Measurements from ENCODE around the gene RASA3.
A peak's percentile ranks its signal among the peaks of the same experiment; 100 is the strongest.
"Not testable (repeated sequence)": the region's sequence is repeated elsewhere in the genome, so short reads cannot be mapped to it uniquely, and the experiment has no call there.

Gene RASA3

DNA sequence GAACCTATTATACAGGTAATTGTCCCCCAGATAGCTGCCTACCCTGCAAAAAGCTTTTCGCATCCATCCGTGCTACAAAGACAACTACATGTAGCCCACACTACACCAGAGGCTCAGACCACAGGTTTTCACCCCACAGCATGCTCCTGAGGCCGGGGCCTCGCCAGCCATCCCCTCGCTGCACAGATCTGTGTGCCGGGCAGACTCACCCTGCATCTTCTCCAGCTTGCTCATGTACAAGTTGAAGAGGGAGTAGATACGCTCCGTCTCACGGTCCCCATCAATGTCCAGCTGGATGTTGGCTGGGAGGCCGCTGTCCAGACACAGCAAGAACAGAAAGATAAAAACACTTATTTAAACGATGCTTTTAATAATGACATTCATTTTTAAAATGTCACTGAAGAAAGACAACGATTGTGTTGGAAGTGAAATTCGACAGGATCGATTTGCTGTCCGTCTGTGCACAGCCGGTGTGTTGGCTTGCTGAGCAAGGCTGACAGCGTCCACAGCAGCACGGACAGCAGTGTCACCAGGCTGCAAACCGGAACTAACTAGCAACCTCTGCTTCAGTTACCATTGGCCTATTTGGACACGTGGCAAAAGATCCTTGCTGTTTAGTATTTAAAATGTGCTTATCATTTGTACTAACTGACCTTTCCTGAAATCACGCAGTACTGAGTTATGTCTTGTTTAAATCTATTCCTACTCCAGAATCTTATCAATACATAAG, 140.0 kb downstream of the RASA3 start:
- no peaks in the 10 kb centered on the region for H3K27me3 ChIP-seq (replicated peaks in 2 of 5; ENCODE audit: control insufficient read depth in 4 of 5, insufficient read depth in 5 of 5, low read length in 4 of 5)
- ChIA-PET POLR2A (no interaction called here), CTCF (no interaction called here)
- H3K9me3 ChIP-seq (ENCODE audit: control extremely low read depth in 1 of 5, control insufficient read depth in 4 of 5, insufficient read depth in 2 of 5, low read depth in 1 of 5, low read length in 4 of 5): peaks cover 0 to 8% (median 3%) of the 10 kb centered on the region in 5 experiments
- no peak overlapping the region for H3K27ac ChIP-seq (ENCODE audit: insufficient read depth in 1 of 2, low read depth in 1 of 2, low read length in 2 of 2, poor library complexity in 1 of 2, severe bottlenecking in 2 of 2)
- DNase-seq: no peak
- peaks cover 10 to 60% (median 40%) of the 10 kb centered on the region in 4 experiments for H3K36me3 ChIP-seq (ENCODE audit: control insufficient read depth in 4 of 4, insufficient read depth in 4 of 4, low read length in 3 of 4)
- WGBS (ENCODE audit: insufficient coverage): 98% methylated on average over 14 of the region's 21 CpGs
- H3K4me1 ChIP-seq (ENCODE audit: control extremely low read depth in 1 of 4, control insufficient read depth in 4 of 4, insufficient read depth in 4 of 4, low read length in 3 of 4): peaks cover 0 to 6% (median 0%) of the 10 kb centered on the region in 4 experiments
- no peak overlapping the region for H3K4me3 ChIP-seq (ENCODE audit: control insufficient read depth in 1 of 7, extremely low read depth in 1 of 7, insufficient read depth in 4 of 7, low read depth in 2 of 7, low read length in 6 of 7)

DNA sequence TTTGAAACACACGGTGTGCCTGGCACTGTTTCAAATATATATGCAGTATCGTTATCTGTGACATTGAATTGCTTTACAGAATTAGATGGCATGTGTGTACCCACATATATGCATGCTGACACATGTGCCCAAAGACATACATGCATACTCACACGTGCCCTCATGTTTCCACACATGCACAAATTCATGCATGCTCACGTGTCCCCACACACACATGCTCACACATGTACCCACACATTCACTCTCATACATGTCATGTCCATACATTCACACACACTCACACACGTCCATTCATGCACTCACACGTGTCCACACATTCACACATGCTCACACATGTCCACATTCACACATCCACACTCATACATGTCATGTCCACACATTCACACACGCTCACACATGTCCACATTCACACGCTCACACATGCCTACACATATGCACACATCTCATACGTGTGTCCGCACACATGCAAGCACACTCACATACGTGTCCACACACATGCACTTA, 140.7 kb downstream of the RASA3 start:
- CTCF ChIA-PET: no interaction called here
- Histone ChIP-seq H3K36me3 (ENCODE audit: control insufficient read depth in 4 of 4, insufficient read depth in 4 of 4, low read length in 3 of 4) (peaks cover 10 to 54% (median 35%) of the 10 kb centered on the region in 4 experiments), H3K27me3 (replicated peaks in 2 of 5; ENCODE audit: control insufficient read depth in 4 of 5, insufficient read depth in 5 of 5, low read length in 4 of 5) (no peaks in the 10 kb centered on the region), H3K4me1 (ENCODE audit: control extremely low read depth in 1 of 4, control insufficient read depth in 4 of 4, insufficient read depth in 4 of 4, low read length in 3 of 4) (peaks cover 0 to 6% (median 0%) of the 10 kb centered on the region in 4 experiments), H3K27ac (ENCODE audit: insufficient read depth in 1 of 2, low read depth in 1 of 2, low read length in 2 of 2, poor library complexity in 1 of 2, severe bottlenecking in 2 of 2) (no peak overlapping the region), H3K9me3 (ENCODE audit: control extremely low read depth in 1 of 5, control insufficient read depth in 4 of 5, insufficient read depth in 2 of 5, low read depth in 1 of 5, low read length in 4 of 5) (peaks cover 0 to 8% (median 3%) of the 10 kb centered on the region in 5 experiments), H3K4me3 (ENCODE audit: control insufficient read depth in 1 of 7, extremely low read depth in 1 of 7, insufficient read depth in 4 of 7, low read depth in 2 of 7, low read length in 6 of 7) (no peak overlapping the region)
- 96% methylated on average over 10 of the region's 11 CpGs for WGBS (ENCODE audit: insufficient coverage)
- POLR2A ChIA-PET: no interaction called here
- DNase-seq: no peak

DNA sequence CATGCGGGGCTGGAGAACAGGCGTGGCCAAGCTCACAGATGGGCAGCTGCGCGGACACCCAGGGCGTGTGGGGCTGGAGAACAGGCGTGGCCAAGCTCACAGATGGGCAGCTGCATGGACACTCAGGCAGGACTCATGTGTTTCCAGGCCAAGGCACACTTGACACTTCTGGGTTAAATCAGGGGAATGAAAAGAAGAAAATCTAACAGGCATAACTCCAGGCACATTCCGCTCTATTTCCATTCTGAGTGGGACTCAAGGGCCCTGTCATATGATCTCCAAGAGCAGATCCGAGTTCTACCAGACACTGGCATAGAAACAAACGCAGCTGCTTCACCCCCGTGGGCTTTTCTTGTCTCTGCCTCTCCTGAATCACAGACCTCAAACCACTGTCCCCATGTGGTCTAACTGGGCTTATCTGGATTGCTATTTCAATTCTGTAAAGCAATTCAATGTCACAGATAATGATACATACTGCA, 141.2 kb downstream of the RASA3 start:
- POLR2A ChIA-PET: no interaction called here
- peaks cover 0 to 8% (median 3%) of the 10 kb centered on the region in 5 experiments for H3K9me3 ChIP-seq (ENCODE audit: control extremely low read depth in 1 of 5, control insufficient read depth in 4 of 5, insufficient read depth in 2 of 5, low read depth in 1 of 5, low read length in 4 of 5)
- DNase-seq: no peak
- no peaks in the 10 kb centered on the region for H3K27me3 ChIP-seq (replicated peaks in 2 of 5; ENCODE audit: control insufficient read depth in 4 of 5, insufficient read depth in 5 of 5, low read length in 4 of 5)
- H3K4me3 ChIP-seq (ENCODE audit: control insufficient read depth in 1 of 7, extremely low read depth in 1 of 7, insufficient read depth in 4 of 7, low read depth in 2 of 7, low read length in 6 of 7): no peak overlapping the region
- CTCF ChIA-PET: interaction anchor here (0.8 kb wide), 1 partner anchor 21 kb away, joined by 3 read pairs; no protein-coding TSS in a partner anchor
- WGBS (ENCODE audit: insufficient coverage): 93% methylated on average over 8 of the region's 10 CpGs
- H3K27ac ChIP-seq (ENCODE audit: insufficient read depth in 1 of 2, low read depth in 1 of 2, low read length in 2 of 2, poor library complexity in 1 of 2, severe bottlenecking in 2 of 2): no peak overlapping the region
- peaks cover 0 to 6% (median 0%) of the 10 kb centered on the region in 4 experiments for H3K4me1 ChIP-seq (ENCODE audit: control extremely low read depth in 1 of 4, control insufficient read depth in 4 of 4, insufficient read depth in 4 of 4, low read length in 3 of 4)
- peaks cover 10 to 49% (median 31%) of the 10 kb centered on the region in 4 experiments for H3K36me3 ChIP-seq (ENCODE audit: control insufficient read depth in 4 of 4, insufficient read depth in 4 of 4, low read length in 3 of 4)

DNA sequence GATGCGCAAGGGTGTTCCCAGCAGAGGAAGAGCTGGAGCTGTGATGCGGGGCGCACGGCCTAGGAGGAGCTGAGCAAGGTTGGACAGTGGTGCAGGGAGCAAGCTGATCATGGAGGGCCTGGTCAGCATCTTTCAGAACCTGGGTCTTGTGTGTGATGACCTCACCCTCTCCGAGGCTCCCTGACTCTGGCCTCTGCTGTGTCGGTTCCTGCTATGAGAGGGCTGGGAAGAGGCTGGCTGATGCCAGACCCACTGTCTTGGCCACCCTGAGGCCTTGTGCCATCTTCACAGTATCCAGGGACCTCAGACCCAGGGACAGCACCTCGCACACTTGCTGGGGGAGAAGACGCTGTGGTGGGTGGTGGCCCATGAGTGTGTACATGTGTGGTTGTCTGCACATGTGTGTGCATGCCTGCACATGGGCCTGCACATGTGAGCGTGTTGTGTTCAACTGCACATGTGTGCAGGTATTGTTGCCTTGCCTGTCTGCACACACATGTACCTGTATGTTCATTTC, 142.0 kb downstream of the RASA3 start:
- Histone ChIP-seq H3K36me3 (ENCODE audit: control insufficient read depth in 4 of 4, insufficient read depth in 4 of 4, low read length in 3 of 4) (peaks cover 10 to 45% (median 30%) of the 10 kb centered on the region in 4 experiments), H3K4me1 (ENCODE audit: control extremely low read depth in 1 of 4, control insufficient read depth in 4 of 4, insufficient read depth in 4 of 4, low read length in 3 of 4) (peaks cover 0 to 6% (median 0%) of the 10 kb centered on the region in 4 experiments), H3K9me3 (ENCODE audit: control extremely low read depth in 1 of 5, control insufficient read depth in 4 of 5, insufficient read depth in 2 of 5, low read depth in 1 of 5, low read length in 4 of 5) (peaks cover 0 to 8% (median 3%) of the 10 kb centered on the region in 5 experiments), H3K27ac (ENCODE audit: insufficient read depth in 1 of 2, low read depth in 1 of 2, low read length in 2 of 2, poor library complexity in 1 of 2, severe bottlenecking in 2 of 2) (no peak overlapping the region), H3K4me3 (ENCODE audit: control insufficient read depth in 1 of 7, extremely low read depth in 1 of 7, insufficient read depth in 4 of 7, low read depth in 2 of 7, low read length in 6 of 7) (peak overlapping the region in 1 of 7 experiments; percentile 2), H3K27me3 (replicated peaks in 2 of 5; ENCODE audit: control insufficient read depth in 4 of 5, insufficient read depth in 5 of 5, low read length in 4 of 5) (no peaks in the 10 kb centered on the region)
- ChIA-PET CTCF (interaction anchor here (0.8 kb wide), 1 partner anchor 20 kb away, joined by 3 read pairs; no protein-coding TSS in a partner anchor), POLR2A (no interaction called here)
- no peak for DNase-seq
- 97% methylated on average over 9 of the region's 9 CpGs for WGBS (ENCODE audit: insufficient coverage)

DNA sequence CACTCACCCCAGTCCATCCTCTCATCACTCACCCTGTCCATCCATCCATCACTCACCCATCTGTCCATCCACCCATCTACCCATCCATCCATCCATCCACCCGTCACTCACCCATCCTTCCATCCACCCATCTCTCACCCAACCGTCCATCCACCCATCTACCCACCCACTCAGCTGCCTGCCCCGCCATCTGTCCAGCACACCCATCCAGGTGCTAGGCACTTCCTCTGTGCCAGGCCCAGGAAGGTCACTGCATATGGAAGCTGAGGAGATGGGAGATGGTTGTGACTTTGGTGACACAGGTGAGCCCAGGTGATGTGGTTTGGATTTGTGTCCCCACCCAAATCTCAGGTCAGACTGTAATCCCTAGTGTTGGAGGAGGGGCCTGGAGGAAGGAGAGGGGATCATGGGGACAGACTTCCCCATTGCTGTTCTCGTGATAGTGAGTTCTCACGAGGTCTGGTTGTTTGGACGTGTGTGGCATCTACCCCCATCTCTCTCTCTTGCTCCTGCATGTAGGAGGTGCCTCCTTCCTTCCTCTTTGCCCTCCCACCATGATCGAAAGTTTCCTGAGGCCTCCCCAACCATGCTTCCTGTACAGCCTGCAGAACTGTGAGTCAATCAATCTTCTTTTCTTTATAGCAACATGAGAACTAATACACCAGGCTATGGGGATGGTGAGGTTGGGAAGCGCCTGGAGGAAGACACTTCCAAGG, 142.7 kb downstream of the RASA3 start:
- H3K4me1 ChIP-seq (ENCODE audit: control extremely low read depth in 1 of 4, control insufficient read depth in 4 of 4, insufficient read depth in 4 of 4, low read length in 3 of 4): peaks cover 0 to 6% (median 0%) of the 10 kb centered on the region in 4 experiments
- no peak overlapping the region for H3K4me3 ChIP-seq (ENCODE audit: control insufficient read depth in 1 of 7, extremely low read depth in 1 of 7, insufficient read depth in 4 of 7, low read depth in 2 of 7, low read length in 6 of 7)
- DNase-seq: no peak
- ChIA-PET CTCF (no interaction called here), POLR2A (no interaction called here)
- no peak overlapping the region for H3K27ac ChIP-seq (ENCODE audit: insufficient read depth in 1 of 2, low read depth in 1 of 2, low read length in 2 of 2, poor library complexity in 1 of 2, severe bottlenecking in 2 of 2)
- H3K36me3 ChIP-seq (ENCODE audit: control insufficient read depth in 4 of 4, insufficient read depth in 4 of 4, low read length in 3 of 4): peaks cover 10 to 39% (median 28%) of the 10 kb centered on the region in 4 experiments
- H3K9me3 ChIP-seq (ENCODE audit: control extremely low read depth in 1 of 5, control insufficient read depth in 4 of 5, insufficient read depth in 2 of 5, low read depth in 1 of 5, low read length in 4 of 5): peaks cover 0 to 8% (median 3%) of the 10 kb centered on the region in 5 experiments
- H3K27me3 ChIP-seq (replicated peaks in 2 of 5; ENCODE audit: control insufficient read depth in 4 of 5, insufficient read depth in 5 of 5, low read length in 4 of 5): no peaks in the 10 kb centered on the region
- WGBS (ENCODE audit: insufficient coverage): 89% methylated on average over 3 of the region's 8 CpGs

DNA sequence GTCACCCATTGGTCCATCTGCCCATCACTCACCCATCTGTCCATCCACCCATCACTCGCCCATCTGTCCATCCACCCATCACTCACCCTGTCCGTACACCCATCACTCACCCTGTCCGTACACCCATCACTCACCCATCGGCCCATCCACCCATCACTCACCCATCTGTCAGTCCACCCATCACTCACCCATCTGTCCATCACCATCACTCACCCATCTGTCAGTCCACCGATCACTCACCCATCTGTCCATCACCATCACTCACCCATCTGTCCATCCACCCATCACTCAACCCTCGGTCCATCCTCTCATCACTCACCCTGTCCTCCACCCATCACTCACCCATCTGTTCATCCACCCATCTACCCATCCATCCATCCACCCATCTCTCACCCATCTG, 143.6 kb downstream of the RASA3 start:
- DNase-seq; H3K4me1 ChIP-seq (ENCODE audit: control extremely low read depth in 1 of 4, control insufficient read depth in 4 of 4, insufficient read depth in 4 of 4, low read length in 3 of 4); H3K9me3 ChIP-seq (ENCODE audit: control extremely low read depth in 1 of 5, control insufficient read depth in 4 of 5, insufficient read depth in 2 of 5, low read depth in 1 of 5, low read length in 4 of 5); H3K27me3 ChIP-seq (replicated peaks in 2 of 5; ENCODE audit: control insufficient read depth in 4 of 5, insufficient read depth in 5 of 5, low read length in 4 of 5); CTCF ChIA-PET; POLR2A ChIA-PET; H3K4me3 ChIP-seq (ENCODE audit: control insufficient read depth in 1 of 7, extremely low read depth in 1 of 7, insufficient read depth in 4 of 7, low read depth in 2 of 7, low read length in 6 of 7); H3K27ac ChIP-seq (ENCODE audit: insufficient read depth in 1 of 2, low read depth in 1 of 2, low read length in 2 of 2, poor library complexity in 1 of 2, severe bottlenecking in 2 of 2): not testable (repeated sequence)
- H3K36me3 ChIP-seq (ENCODE audit: control insufficient read depth in 4 of 4, insufficient read depth in 4 of 4, low read length in 3 of 4): peaks cover 10 to 39% (median 28%) of the 10 kb centered on the region in 4 experiments
- 100% methylated on average over 6 of the region's 6 CpGs for WGBS (ENCODE audit: insufficient coverage)
